ENCODE results near the gene DMAC2.
A peak's percentile ranks its signal among the peaks of the same experiment; 100 is the strongest.
"Not testable (repeated sequence)": the region's sequence is repeated elsewhere in the genome, so short reads cannot be mapped to it uniquely, and the experiment has no call there.

The DMAC2 gene

DNA sequence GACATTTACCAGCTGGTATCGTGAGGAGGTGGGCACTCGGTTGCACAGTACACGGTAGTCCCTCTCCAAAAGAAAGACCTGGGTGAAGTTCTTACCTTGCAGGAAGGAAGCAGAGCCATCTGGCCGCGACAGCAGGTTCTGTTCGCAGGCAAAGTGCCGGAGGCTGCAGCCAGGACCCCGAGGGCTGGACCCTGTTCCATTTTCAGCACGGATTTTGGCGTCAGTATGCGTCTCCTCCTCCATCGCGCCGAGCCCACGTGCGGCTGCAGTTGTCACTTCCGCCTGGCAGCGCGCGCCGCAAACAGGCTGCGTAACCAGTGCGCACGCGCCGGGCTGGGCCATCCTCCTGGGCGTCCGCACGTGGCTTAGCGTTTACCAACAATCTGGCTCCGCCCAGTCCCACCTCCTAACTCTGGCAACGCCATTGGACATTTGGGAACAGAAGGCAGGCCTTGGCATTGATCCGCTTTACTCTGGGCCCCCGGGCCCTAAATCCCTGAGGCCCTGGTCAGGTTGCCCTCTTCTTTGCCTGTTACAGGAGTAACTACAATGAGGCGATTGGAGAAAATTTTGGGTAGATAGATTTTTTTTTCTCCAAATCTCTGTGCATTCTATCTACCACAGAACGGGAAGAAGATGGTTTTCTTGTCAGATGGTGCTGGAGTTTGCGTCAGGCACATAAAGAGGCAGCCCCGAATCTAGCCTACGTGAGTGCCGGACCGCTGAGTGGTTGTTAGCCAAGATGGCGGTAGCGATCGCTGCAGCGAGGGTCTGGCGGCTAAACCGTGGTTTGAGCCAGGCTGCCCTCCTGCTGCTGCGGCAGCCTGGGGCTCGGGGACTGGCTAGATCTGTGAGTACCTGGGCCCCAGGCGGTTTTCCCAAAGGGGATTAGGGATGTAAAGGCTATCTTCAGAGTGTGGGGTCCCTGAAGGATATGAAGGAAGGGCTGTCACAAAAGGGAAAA, 42.3 kb downstream of the DMAC2 start, which contains the start of the genes BCKDHA and EXOSC5:
Gene BCKDHA (plus strand): TSS at position 733 of the 964 bp plus-strand sequence. CDS start 10 bp downstream, at position 743.
Gene EXOSC5 (minus strand): TSS at position 274 of the 964 bp plus-strand sequence. CDS start 31 bp downstream, at position 243.
- DNase-seq, result peak; percentile 100

DNA sequence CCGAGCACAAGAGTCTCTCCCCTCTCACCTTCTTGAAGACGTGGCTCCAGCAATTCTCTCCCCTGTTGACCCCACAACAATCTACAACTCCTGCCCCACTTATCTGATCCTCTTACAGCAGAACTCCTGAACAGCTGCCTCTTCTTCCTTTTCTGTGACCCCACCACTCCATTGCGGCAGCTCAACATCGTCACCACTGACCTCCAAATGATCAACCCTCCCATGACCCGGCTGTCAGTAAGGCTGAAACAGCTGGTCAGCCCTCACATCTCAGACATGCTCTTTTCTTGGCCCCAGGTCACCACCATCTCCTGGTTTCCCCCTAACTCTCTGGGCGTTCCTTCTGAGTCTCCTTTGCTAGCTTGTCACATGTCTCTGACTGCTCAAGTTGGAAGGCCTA, 44.4 kb downstream of the DMAC2 start:
- DNase-seq, result no peak

DNA sequence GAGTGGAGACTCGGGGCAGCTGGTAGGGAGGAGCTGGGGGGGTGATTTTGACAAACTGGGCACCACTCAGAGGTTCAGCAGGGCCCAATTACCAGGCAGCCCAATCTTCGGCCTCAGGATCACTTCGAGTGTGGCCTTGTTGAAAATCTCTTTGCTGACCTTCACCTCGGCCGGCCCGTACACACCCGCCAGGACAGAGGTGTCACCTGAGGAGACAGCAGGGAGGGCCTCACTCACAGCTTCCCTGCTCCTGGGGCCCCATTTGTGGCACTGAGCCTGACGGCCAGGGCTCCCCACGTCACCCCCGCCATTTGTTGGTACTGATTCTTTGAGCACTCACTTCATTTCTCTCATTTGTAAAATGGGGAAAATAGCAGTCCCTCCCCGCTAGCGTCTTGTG, 46.9 kb downstream of the DMAC2 start:
- DNase-seq, result no peak

DNA sequence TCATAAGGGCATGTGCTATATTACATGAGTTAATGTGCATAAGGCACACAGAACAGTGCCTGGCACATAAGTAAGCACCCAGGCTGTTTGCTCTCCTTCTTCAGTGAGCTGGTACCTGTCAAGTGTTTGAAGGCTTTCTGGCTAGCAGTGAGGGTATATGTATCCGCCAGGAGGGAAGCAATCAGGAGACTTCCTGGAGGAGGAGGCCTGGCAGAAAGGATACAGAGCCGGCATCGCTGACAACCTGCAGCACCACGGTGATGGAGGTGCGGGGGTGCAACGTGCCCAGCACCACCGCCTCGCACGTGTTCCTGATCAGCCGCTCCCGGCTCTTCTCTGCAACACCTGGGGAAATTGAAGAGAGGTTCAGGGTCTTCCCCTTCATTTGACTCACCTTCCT, 48.1 kb downstream of the DMAC2 start:
- no peak for DNase-seq

- no peak for DNase-seq
Measured at GRCh38 chr19:41386442-41386841, 53.3 kb downstream of the DMAC2 start.

- no peak for DNase-seq
Measured at GRCh38 chr19:41384351-41384750, 55.4 kb downstream of the DMAC2 start.

- not testable (repeated sequence) for DNase-seq
Measured at GRCh38 chr19:41381536-41381935, 58.2 kb downstream of the DMAC2 start.

All from activated naive CD4-positive, alpha-beta T cell treated with Interleukin-2 at 50 U/mL for 16 hours (primary cell).